Measurements from ENCODE around the gene ERAS.
"Not testable (repeated sequence)": the region's sequence is repeated elsewhere in the genome, so short reads cannot be mapped to it uniquely, and the experiment has no call there.

ERAS gene

GRCh38 chrX:48833542-48834138 lies 7.3 kb downstream of the ERAS start:
- peak; percentile 4 for DNase-seq

DNA sequence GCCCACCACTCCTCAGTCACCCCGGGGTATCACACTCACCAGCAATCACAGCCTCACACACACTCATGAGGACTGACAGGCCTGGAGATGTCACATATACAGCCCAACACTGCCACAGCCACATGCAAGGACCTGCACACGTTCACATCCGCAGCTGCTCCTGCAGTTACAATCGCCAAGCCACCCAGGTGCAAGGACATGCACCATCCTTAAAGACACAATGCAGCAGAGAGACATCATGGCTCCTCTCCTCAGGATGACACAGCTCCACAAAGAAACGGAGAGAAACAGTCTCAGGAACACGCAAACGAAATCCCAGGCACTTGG lies 8.0 kb downstream of the ERAS start:
- no peak for DNase-seq

DNA sequence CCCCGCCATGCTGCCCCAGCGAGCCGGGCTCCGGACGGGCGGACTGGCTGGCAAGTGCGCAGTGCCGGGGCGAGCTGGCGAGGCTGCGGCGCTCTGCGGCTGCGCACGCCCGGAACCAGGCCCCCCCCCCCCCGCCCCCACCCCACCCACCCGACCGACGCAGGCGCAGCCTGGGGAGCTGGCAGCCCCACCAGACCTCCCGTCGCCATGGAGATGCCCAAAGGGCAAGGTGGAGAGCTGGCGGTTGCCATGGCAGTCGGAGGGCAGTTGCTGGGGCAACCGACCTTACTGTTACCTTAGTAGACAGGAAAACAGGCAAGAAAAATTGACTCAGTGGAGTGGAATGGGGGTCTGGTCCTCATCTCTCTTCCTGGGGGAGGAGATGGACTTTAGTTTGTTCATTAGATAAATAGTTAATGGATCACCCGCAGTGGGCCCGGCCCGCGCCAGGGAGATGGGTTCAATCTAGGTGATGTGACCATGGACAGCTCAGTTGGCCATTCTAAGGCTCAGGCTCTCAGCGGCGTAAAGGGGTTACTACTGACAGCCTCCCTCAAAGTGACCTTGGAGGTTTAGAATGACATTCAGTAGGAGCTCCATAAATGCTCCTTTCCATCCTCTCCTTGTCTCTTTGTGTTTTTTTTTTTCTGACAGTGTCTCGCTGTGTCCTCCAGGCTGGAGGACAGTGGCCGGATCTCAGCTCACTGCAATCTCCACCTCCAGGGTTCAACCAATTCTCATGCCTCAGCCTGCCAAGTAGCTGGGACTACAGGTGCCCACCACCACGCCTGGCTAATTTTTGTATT lies 9.4 kb downstream of the ERAS start, which contains the start of gene PCSK1N:
PCSK1N (minus strand) TSS at position 87 of the 806 bp plus-strand sequence; CDS start at position 9, 78 bp downstream.
- DNase-seq, result no peak

DNA sequence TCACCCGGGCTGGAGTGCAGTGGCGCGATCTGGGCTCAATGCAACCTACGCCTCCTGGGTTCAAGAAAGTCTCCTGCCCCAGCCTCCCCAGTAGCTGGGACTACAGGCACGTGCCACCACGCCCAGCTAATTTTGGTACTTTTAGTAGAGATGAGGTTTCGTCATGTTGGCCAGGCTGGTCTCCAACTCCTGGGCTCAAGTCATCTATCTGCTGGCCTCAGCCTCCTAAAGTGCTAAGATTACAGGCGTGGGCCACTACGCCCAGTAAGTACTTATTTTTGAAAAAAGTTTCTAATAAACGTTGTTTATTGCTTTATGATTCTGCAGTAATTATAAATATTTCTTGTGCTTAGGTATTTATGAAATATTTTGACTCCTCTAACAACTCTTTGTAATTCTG lies 13.4 kb downstream of the ERAS start:
- DNase-seq, result no peak

- no peak for DNase-seq
These were observed 22.5 kb downstream of the ERAS start for GRCh38 chrX:48848847-48849246.

DNA sequence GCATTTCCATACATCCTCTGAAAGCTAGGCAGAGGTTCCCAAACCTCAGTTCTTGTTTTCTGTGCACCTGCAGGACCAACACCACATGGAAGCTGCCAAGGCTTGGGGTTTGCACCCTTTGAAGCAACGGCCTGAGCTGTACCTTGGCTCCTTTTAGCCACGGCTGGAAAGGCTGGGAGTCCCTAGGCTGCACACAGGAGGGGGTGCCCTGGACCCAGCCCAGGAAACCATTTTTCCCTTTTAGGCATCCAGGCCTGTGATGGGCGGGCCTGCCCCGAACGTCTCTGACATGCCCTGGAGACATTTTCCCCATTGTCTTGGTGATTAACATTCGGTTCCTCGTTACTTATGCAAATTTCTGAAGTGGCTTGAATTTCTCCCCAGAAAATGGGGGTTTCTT lies 26.5 kb downstream of the ERAS start:
- no peak for DNase-seq

DNA sequence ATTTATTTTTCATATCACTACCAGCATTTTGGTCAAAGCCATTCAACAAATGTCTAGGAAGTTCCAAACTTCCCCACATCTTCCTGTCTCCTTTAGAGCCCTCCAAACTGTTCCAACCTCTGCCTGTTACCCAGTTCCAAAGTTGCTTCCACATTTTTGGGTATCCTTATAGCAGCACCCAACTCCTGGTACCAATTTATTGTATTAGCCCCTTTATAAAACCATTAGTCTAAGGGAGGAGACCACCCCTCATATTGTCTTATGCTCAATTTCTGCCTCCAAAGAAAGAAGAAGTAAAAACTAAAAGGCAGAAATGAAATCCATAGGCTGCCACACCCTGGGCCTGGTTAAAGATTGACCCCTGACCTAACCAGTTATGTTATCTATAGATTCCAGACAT lies 27.2 kb downstream of the ERAS start:
- DNase-seq, result not testable (repeated sequence)

DNA sequence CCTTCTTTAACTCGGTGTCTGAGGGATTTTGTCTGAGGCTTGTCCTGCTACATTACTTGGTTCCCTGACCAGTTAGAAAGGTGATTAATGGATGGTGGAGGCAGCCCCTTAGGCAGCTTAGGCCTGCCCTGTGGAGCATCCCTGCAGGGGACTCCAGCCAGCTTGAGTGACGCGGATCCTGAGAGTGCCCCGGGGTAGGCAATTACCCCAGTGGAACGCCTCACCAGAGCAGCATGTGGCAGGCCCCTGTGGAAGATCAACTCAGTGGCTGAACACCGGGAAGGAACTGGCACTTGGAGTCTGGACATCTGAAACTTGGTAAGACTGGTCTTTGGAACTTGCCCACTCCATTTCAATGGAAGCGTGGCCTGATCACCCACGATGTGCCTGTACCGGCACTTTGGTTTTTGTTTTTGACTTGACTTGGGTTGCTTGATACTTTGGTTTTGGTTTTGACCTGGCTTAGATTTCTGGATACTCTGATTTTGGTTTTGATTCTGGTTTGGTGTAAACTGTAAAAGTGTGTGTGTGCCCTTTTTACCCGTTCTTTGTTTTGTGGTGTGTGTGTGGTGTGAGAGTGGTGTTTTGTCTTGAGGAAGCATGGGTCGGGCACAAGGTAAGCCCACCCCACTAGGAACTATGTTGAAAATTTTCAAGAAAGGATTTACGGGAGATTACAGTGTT lies 27.9 kb downstream of the ERAS start:
- DNase-seq, result not testable (repeated sequence)

GRCh38 chrX:48854898-48855297 lies 28.6 kb downstream of the ERAS start:
- DNase-seq, result no peak

DNA sequence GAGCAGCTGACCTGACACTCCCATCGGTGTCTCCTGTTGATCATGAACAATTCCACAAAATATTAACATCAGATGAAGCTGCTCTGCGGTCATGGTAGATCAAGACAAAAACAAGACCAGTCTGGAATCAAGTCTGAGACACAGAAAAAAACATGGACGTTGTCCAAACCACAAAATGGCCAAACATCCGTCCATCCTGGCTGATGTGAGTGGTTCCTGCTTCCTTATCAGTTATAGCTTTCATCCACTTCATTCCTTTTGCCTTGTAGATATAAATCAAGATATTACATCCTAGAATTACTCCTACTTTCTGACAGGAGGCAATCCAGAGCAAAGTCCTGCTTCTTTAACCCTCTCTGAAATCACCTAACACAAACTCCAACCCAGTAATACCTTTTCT lies 37.9 kb downstream of the ERAS start:
- no peak for DNase-seq

GRCh38 chrX:48872017-48872416 lies 45.7 kb downstream of the ERAS start:
- not testable (repeated sequence) for DNase-seq

DNA sequence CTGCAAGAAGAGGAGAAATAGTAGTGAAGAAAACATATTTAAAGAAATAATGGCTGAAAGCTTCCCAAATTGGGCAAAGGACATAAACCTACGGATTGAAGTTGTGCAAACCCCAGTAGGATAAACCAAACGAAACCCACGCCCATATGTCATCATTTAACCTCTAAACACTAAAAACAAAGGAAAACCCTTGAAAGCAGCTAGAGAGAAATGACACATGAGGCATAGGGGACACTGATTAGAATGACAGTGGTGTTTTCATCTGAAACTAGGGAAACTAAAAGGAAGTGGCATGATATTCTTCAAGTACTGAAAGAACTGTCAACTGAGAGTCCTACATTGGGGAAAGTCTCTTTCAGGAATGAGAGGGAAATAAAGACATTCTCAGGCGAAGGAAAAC lies 50.6 kb downstream of the ERAS start:
- peak; percentile 74 for DNase-seq

Data from inflammatory macrophage treated with lipopolysaccharide for 4 hours (primary cell).